HG03565 (cell line): ENCODE data around the gene SH2D2A.

Source experiments
- ATAC-seq: cut with Tn5 transposase; IDR thresholded peaks from one replicate; pipeline ENCODE4 v1.9.1; 2021; ENCODE audit warnings: mild to moderate bottlenecking, moderate library complexity; ENCODE audit not compliant: unreplicated experiment

The SH2D2A gene

GRCh38 chr1:156816561-156817328 is at the start of gene SH2D2A:
SH2D2A (minus strand) TSS chr1:156816848; CDS start chr1:156816708, 140 bp downstream.
- peak; percentile 67 for ATAC-seq

GRCh38 chr1:156865865-156866248 is 49.2 kb upstream of the SH2D2A start:
- no peak for ATAC-seq

GRCh38 chr1:156865258-156865657 is 48.6 kb upstream of the SH2D2A start:
- no peak for ATAC-seq

GRCh38 chr1:156864796-156865195 is 48.1 kb upstream of the SH2D2A start:
- no peak for ATAC-seq

- no peak for ATAC-seq
Observed at GRCh38 chr1:156863631-156864030, 47.0 kb upstream of the SH2D2A start.

GRCh38 chr1:156862997-156863599 is 46.5 kb upstream of the SH2D2A start:
- ATAC-seq, result no peak

- no peak for ATAC-seq
Observed at GRCh38 chr1:156862584-156862983, 45.9 kb upstream of the SH2D2A start.

- no peak for ATAC-seq
Observed at GRCh38 chr1:156860628-156861423, 44.2 kb upstream of the SH2D2A start, which contains the start of gene NTRK1. NTRK1 (plus strand) TSS chr1:156860865; CDS start chr1:156860935, 70 bp downstream.

- no peak for ATAC-seq
Observed at GRCh38 chr1:156860113-156860627, 43.5 kb upstream of the SH2D2A start.

GRCh38 chr1:156859523-156860112 is 43.0 kb upstream of the SH2D2A start:
- no peak for ATAC-seq

- ATAC-seq, result no peak
Observed at GRCh38 chr1:156858959-156859522, 42.4 kb upstream of the SH2D2A start, which contains the start of gene INSRR. INSRR (minus strand) TSS chr1:156859117; CDS start chr1:156858621, 496 bp downstream.

GRCh38 chr1:156858555-156858956 is 41.9 kb upstream of the SH2D2A start:
- no peak for ATAC-seq

- no peak for ATAC-seq
Observed at GRCh38 chr1:156857532-156857931, 40.9 kb upstream of the SH2D2A start.

GRCh38 chr1:156856282-156856785 is 39.7 kb upstream of the SH2D2A start:
- no peak for ATAC-seq

GRCh38 chr1:156854634-156855033 is 38.0 kb upstream of the SH2D2A start:
- ATAC-seq, result no peak

- no peak for ATAC-seq
Observed at GRCh38 chr1:156853761-156854160, 37.1 kb upstream of the SH2D2A start.

- ATAC-seq, result no peak
Observed at GRCh38 chr1:156852418-156852874, 35.8 kb upstream of the SH2D2A start.

GRCh38 chr1:156851779-156852417 is 35.2 kb upstream of the SH2D2A start:
- no peak for ATAC-seq

GRCh38 chr1:156849151-156849496 is 32.5 kb upstream of the SH2D2A start:
- ATAC-seq, result no peak
